ENCODE results near the gene CD300LF.

CD300LF gene

GRCh38 chr17:74746376-74746775 is 33.7 kb upstream of the CD300LF start:
- DNase-seq (ENCODE audit: low read depth in 2 of 2, low spot score in 1 of 2), result no peak

- no peak for DNase-seq (ENCODE audit: low read depth in 2 of 2, low spot score in 1 of 2)
Observed at GRCh38 chr17:74745548-74746177, 32.9 kb upstream of the CD300LF start.

- DNase-seq (ENCODE audit: low read depth in 2 of 2, low spot score in 1 of 2), result peak; percentile 75
Observed at GRCh38 chr17:74744714-74745547, 32.2 kb upstream of the CD300LF start.

GRCh38 chr17:74744349-74744713 is 31.6 kb upstream of the CD300LF start:
- DNase-seq (ENCODE audit: low read depth in 2 of 2, low spot score in 1 of 2), result no peak

- DNase-seq (ENCODE audit: low read depth in 2 of 2, low spot score in 1 of 2), result no peak
Observed at GRCh38 chr17:74743755-74744154, 31.0 kb upstream of the CD300LF start.

- no peak for DNase-seq (ENCODE audit: low read depth in 2 of 2, low spot score in 1 of 2)
Observed at GRCh38 chr17:74742978-74743545, 30.3 kb upstream of the CD300LF start.

- DNase-seq (ENCODE audit: low read depth in 2 of 2, low spot score in 1 of 2), result no peak
Observed at GRCh38 chr17:74742153-74742515, 29.4 kb upstream of the CD300LF start.

- no peak for DNase-seq (ENCODE audit: low read depth in 2 of 2, low spot score in 1 of 2)
Observed at GRCh38 chr17:74740641-74741387, 28.1 kb upstream of the CD300LF start.

- no peak for DNase-seq (ENCODE audit: low read depth in 2 of 2, low spot score in 1 of 2)
Observed at GRCh38 chr17:74740173-74740572, 27.4 kb upstream of the CD300LF start.

- DNase-seq (ENCODE audit: low read depth in 2 of 2, low spot score in 1 of 2), result no peak
Observed at GRCh38 chr17:74739227-74739831, 26.6 kb upstream of the CD300LF start.

- DNase-seq (ENCODE audit: low read depth in 2 of 2, low spot score in 1 of 2), result peak in 1 of 2 donors; percentile 60
Observed at GRCh38 chr17:74738051-74738996, 25.6 kb upstream of the CD300LF start.

GRCh38 chr17:74737299-74738050 is 24.8 kb upstream of the CD300LF start:
- DNase-seq (ENCODE audit: low read depth in 2 of 2, low spot score in 1 of 2), result no peak

GRCh38 chr17:74736513-74737298 is 24.0 kb upstream of the CD300LF start, which contains the start of gene RAB37:
Gene RAB37, plus strand, starts transcription at chr17:74737256. Its CDS starts 17 bp downstream, at chr17:74737273.
- DNase-seq (ENCODE audit: low read depth in 2 of 2, low spot score in 1 of 2), result no peak

GRCh38 chr17:74734256-74734655 is 21.5 kb upstream of the CD300LF start:
- no peak for DNase-seq (ENCODE audit: low read depth in 2 of 2, low spot score in 1 of 2)

GRCh38 chr17:74733365-74734122 is 20.8 kb upstream of the CD300LF start:
- no peak for DNase-seq (ENCODE audit: low read depth in 2 of 2, low spot score in 1 of 2)

- no peak for DNase-seq (ENCODE audit: low read depth in 2 of 2, low spot score in 1 of 2)
Observed at GRCh38 chr17:74732042-74732867, 19.5 kb upstream of the CD300LF start.

- no peak for DNase-seq (ENCODE audit: low read depth in 2 of 2, low spot score in 1 of 2)
Observed at GRCh38 chr17:74731347-74731605, 18.6 kb upstream of the CD300LF start.
